HepG2 (cell line): ENCODE data around the gene ARCN1. TPM values are rescaled to one million over a fixed set of nuclear protein-coding genes. Genes with fewer than 3 reads are reported as not detected.

ENCODE experiments used
- DPF2 ChIP-seq: sonication (generic); formaldehyde crosslinking; IDR thresholded peaks from 2 replicates; pipeline ENCODE4 v1.4.0; 2020; ENCODE audit warnings: mild to moderate bottlenecking, low read depth, missing genetic modification reagents, borderline replicate concordance
- ELF3 ChIP-seq: IDR thresholded peaks from 2 replicates; pipeline ENCODE4 v1.6.1; 2016; ENCODE audit warnings: missing genetic modification reagents, missing compliant biosample characterization
- FOSL2 ChIP-seq: sonication (generic); formaldehyde crosslinking; IDR thresholded peaks from 2 replicates; pipeline ENCODE4 v1.4.0; 2020; ENCODE audit warnings: missing genetic modification reagents
- GABPB1 ChIP-seq: IDR thresholded peaks from 2 replicates; pipeline ENCODE4 v1.6.1; 2016; ENCODE audit warnings: mild to moderate bottlenecking, missing genetic modification reagents, moderate library complexity, missing compliant biosample characterization
- ISL2 ChIP-seq: sonication (generic); formaldehyde crosslinking; IDR thresholded peaks from 2 replicates; pipeline ENCODE4 v1.5.0; 2020; ENCODE audit warnings: missing genetic modification reagents
- ISX ChIP-seq: sonication (generic); formaldehyde crosslinking; conservative IDR thresholded peaks from 2 replicates; pipeline ENCODE4 v1.5.0; 2020; ENCODE audit warnings: missing genetic modification reagents
- MATR3 ChIP-seq: sonication (generic); formaldehyde crosslinking; IDR thresholded peaks from 2 replicates; pipeline ENCODE4 v1.4.0; 2020; ENCODE audit warnings: missing genetic modification reagents
- MIER3 ChIP-seq: IDR thresholded peaks from 2 replicates; pipeline ENCODE4 v1.6.1; 2016; ENCODE audit warnings: missing compliant biosample characterization, borderline replicate concordance
- NAIF1 ChIP-seq: sonication (generic); formaldehyde crosslinking; IDR thresholded peaks from 2 replicates; pipeline ENCODE4 v1.5.0; 2020; ENCODE audit warnings: mild to moderate bottlenecking, missing genetic modification reagents, borderline replicate concordance
- NCOR1 ChIP-seq: fragments of 200-600 bp; sonication (generic); IDR thresholded peaks from 2 replicates; pipeline ENCODE4 v1.7.0; 2017; ENCODE audit warnings: antibody characterized with exemption, low read length, borderline replicate concordance
- PRDM10 ChIP-seq: sonication (generic); formaldehyde crosslinking; IDR thresholded peaks from 2 replicates; pipeline ENCODE4 v1.4.0; 2020; ENCODE audit warnings: low read depth, missing genetic modification reagents
- REL ChIP-seq: sonication (generic); formaldehyde crosslinking; conservative IDR thresholded peaks from 2 replicates; pipeline ENCODE4 v1.8.0; 2022; ENCODE audit warnings: mild to moderate bottlenecking, missing genetic modification reagents, moderate library complexity
- SP5 ChIP-seq: IDR thresholded peaks from 2 replicates; pipeline ENCODE4 v1.6.1; 2016; ENCODE audit warnings: low read depth, borderline replicate concordance
- ZFX ChIP-seq: sonication (generic); formaldehyde crosslinking; IDR thresholded peaks from 2 replicates; pipeline ENCODE4 v1.4.0; 2020; ENCODE audit warnings: mild to moderate bottlenecking, low read depth, missing genetic modification reagents, moderate library complexity
- ZKSCAN1 ChIP-seq: fragments of 150-350 bp; IDR thresholded peaks from 2 replicates; pipeline ENCODE4 v1.6.1; 2014; ENCODE audit warnings: low read length
- ZMYM3 ChIP-seq: sonication (generic); formaldehyde crosslinking; IDR thresholded peaks from 2 replicates; pipeline ENCODE4 v1.5.1; 2020; ENCODE audit warnings: mild to moderate bottlenecking, missing genetic modification reagents
- ZNF264 ChIP-seq: sonication (generic); formaldehyde crosslinking; IDR thresholded peaks from 2 replicates; pipeline ENCODE4 v1.4.0; 2020; ENCODE audit warnings: missing genetic modification reagents
- ZNF33B ChIP-seq: sonication (generic); formaldehyde crosslinking; IDR thresholded peaks from 2 replicates; pipeline ENCODE4 v1.5.1; 2020; ENCODE audit warnings: mild to moderate bottlenecking, missing genetic modification reagents
- ZNF570 ChIP-seq: sonication (generic); formaldehyde crosslinking; IDR thresholded peaks from 2 replicates; pipeline ENCODE4 v1.4.0; 2020; ENCODE audit warnings: mild to moderate bottlenecking, missing genetic modification reagents, borderline replicate concordance
- ZNF7 ChIP-seq: IDR thresholded peaks from 2 replicates; pipeline ENCODE4 v1.6.1; 2016; ENCODE audit warnings: missing biosample characterization, missing genetic modification reagents
- ZNF747 ChIP-seq: sonication (generic); formaldehyde crosslinking; IDR thresholded peaks from 2 replicates; pipeline ENCODE4 v1.8.1; 2023; ENCODE audit warnings: missing genetic modification reagents, mild to moderate bottlenecking, borderline replicate concordance
- ZNF772 ChIP-seq: sonication (generic); formaldehyde crosslinking; IDR thresholded peaks from 2 replicates; pipeline ENCODE4 v1.5.0; 2020; ENCODE audit warnings: mild to moderate bottlenecking, missing genetic modification reagents
- ZSCAN22 ChIP-seq: sonication (generic); formaldehyde crosslinking; IDR thresholded peaks from 2 replicates; pipeline ENCODE4 v1.4.0; 2020; ENCODE audit warnings: mild to moderate bottlenecking, missing genetic modification reagents
- ZSCAN25 ChIP-seq: sonication (generic); formaldehyde crosslinking; IDR thresholded peaks from 2 replicates; pipeline ENCODE4 v1.8.0; 2022; ENCODE audit warnings: mild to moderate bottlenecking, missing genetic modification reagents
- ZSCAN29 ChIP-seq: sonication (generic); formaldehyde crosslinking; conservative IDR thresholded peaks from 2 replicates; pipeline ENCODE4 v1.4.0; 2020; ENCODE audit warnings: mild to moderate bottlenecking, missing genetic modification reagents
- polyA plus RNA-seq, 8 experiments: library from polyadenylated mRNA; depleted of rRNA in 3 of 8; stranded (reverse) in 7 of 8; unstranded in 1 of 8; fragments of >200 nt; fragmentation: Illumina TruSeq in 4 of 8; extraction: Trizol in 4 of 8; gene quantifications; 2 replicates each; pipeline versions ENCODE4 v1.2.1 to v1.2.3, GENCODE V29; 2011 to 2016; ENCODE audit warnings: low read depth in 4 of 8, missing spikeins in 1 of 8, mixed read lengths in 1 of 8; ENCODE audit not compliant: insufficient read depth in 1 of 8
- total RNA-seq, 5 experiments: library from RNA; depleted of rRNA; stranded (reverse); fragments of >200 nt; fragmentation: Illumina TruSeq; extraction: Trizol; gene quantifications; 2 replicates each; pipeline ENCODE4 v1.2.3, GENCODE V29; 2016; ENCODE audit warnings: low read depth in 1 of 5

The ARCN1 gene
- total and polyA plus RNA-seq, 2 of the 13 experiments (the other 11 are each of a cell fraction or from before 2014, with no cell fraction given) = 148 to 200 TPM

DNA sequence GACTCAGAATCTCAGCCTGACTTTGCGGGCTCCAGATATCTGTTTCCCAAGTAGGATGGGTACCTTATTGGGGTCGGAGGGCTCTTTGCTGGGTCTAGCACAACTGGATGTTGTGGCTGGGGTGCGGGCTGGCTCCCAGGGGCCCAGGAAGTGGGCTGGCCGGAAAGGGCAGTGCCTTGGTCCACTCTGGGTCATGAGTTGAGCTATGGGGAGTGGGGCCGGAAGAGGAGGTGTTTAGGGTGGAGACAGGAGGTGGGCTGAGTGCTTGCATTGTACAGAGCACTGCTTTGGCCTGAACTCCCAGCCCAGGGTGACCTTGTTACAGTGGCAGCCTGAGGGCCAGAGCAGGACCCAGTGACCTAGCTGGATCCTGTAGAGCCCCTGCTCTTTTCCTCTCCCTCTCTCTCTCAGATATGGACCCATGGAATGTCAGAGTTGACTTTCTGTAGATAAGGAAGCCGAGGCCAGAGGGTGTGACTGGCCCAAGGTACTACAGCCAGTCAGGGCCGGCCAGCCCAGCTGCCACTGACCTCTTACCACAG lies 48.4 kb downstream of the ARCN1 start (continued):
- no peak; the same call in 1 of the 2 replicates for TF ChIP-seq PRDM10
- peak; percentile 58; the same call in 1 of the 2 replicates for TF ChIP-seq ZMYM3 (CRISPR knock-in tag)
- peak; percentile 87 for TF ChIP-seq GABPB1 (CRISPR knock-in tag)
- peak; percentile 43; the same call in 1 of the 2 replicates for TF ChIP-seq NCOR1
- TF ChIP-seq ZSCAN25 (CRISPR knock-in tag) = 0 out of 2 replicates have a peak, but pooled peaks have one; percentile 62
- peak; percentile 88 for TF ChIP-seq ZFX (CRISPR knock-in tag)
- no peak for TF ChIP-seq MATR3 (CRISPR knock-in tag)
- TF ChIP-seq ZSCAN22 (CRISPR knock-in tag) = peak; percentile 58; the same call in 1 of the 2 replicates
- no peak for TF ChIP-seq ISX
- 0 out of 2 replicates have a peak, but pooled peaks have one; percentile 13 for TF ChIP-seq DPF2 (CRISPR knock-in tag)
- TF ChIP-seq ZNF747 (CRISPR knock-in tag) = no peak; the same call in 1 of the 2 replicates
- 0 out of 2 replicates have a peak, but pooled peaks have one; percentile 17 for TF ChIP-seq FOSL2
- peak; percentile 56; the same call in 1 of the 2 replicates for TF ChIP-seq MIER3
- peak; percentile 66; the same call in 1 of the 2 replicates for TF ChIP-seq ZSCAN29 (CRISPR knock-in tag)
- TF ChIP-seq ZNF264 (CRISPR knock-in tag) = peak; percentile 41
- peak; percentile 42; the same call in 1 of the 2 replicates for TF ChIP-seq ISL2 (CRISPR knock-in tag)
- peak; percentile 49; the same call in 1 of the 2 replicates for TF ChIP-seq ZNF772 (CRISPR knock-in tag)
- TF ChIP-seq ELF3 = peak; percentile 69; the same call in 1 of the 2 replicates
- no peak; the same call in none of the 2 replicates for TF ChIP-seq NAIF1 (CRISPR knock-in tag)
- no peak for TF ChIP-seq REL (CRISPR knock-in tag)
- peak; percentile 86 for TF ChIP-seq SP5 (CRISPR knock-in tag)
- TF ChIP-seq ZKSCAN1 = no peak
- TF ChIP-seq ZNF570 (CRISPR knock-in tag) = no peak
- TF ChIP-seq ZNF33B (CRISPR knock-in tag) = peak; percentile 58; the same call in 1 of the 2 replicates
- TF ChIP-seq ZNF7 (CRISPR knock-in tag) = no peak
